ENCODE results near the gene VGLL3. TPM values are rescaled to one million over a fixed set of nuclear protein-coding genes. Genes with fewer than 3 reads are reported as not detected.

Gene VGLL3
- total RNA-seq, 3 donors from 2014 or later, result 1.5 to 30.5 (median 6.3) TPM

DNA sequence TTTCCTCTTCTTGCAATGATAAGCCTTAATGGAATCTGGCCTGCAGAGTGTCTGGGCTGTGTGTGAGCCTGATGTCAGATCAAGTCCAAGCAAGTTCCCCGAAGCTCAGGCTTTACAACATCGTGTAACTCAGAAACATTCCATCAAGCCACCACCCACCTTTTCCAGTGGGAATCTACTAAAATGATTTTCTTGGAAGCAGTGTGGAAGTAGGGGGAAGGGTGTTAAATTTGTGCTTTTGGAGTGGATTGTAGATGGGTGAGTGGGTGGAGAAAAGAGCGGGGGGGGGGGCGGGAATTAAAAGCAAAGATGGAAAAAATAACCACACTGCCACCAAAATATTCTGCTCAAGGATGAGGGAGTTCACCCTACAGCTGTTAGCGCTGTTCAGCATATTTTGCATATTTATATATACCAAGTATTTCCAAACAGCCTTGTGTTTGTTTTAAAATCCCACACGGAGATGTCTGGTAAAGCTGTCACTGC lies 53.6 kb downstream of the VGLL3 start:
- DNase-seq (no peak), ATAC-seq (peak; percentile 23)
- Histone ChIP-seq H3K9me3 (no peaks in the 10 kb centered on the region), H3K4me3 (no peak overlapping the region), H3K4me1 (ENCODE audit: low read depth) (no peaks in the 10 kb centered on the region), H3K36me3 (ENCODE audit: low read depth) (no peaks in the 10 kb centered on the region)
- intact Hi-C loops (cut with DNase I, micrococcal nuclease), result no loop called here
- TF ChIP-seq, protein P1, sequence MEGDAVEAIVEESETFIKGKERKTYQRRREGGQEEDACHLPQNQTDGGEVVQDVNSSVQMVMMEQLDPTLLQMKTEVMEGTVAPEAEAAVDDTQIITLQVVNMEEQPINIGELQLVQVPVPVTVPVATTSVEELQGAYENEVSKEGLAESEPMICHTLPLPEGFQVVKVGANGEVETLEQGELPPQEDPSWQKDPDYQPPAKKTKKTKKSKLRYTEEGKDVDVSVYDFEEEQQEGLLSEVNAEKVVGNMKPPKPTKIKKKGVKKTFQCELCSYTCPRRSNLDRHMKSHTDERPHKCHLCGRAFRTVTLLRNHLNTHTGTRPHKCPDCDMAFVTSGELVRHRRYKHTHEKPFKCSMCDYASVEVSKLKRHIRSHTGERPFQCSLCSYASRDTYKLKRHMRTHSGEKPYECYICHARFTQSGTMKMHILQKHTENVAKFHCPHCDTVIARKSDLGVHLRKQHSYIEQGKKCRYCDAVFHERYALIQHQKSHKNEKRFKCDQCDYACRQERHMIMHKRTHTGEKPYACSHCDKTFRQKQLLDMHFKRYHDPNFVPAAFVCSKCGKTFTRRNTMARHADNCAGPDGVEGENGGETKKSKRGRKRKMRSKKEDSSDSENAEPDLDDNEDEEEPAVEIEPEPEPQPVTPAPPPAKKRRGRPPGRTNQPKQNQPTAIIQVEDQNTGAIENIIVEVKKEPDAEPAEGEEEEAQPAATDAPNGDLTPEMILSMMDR (IDR thresholded peaks at IDR 0.05), result no peak

DNA sequence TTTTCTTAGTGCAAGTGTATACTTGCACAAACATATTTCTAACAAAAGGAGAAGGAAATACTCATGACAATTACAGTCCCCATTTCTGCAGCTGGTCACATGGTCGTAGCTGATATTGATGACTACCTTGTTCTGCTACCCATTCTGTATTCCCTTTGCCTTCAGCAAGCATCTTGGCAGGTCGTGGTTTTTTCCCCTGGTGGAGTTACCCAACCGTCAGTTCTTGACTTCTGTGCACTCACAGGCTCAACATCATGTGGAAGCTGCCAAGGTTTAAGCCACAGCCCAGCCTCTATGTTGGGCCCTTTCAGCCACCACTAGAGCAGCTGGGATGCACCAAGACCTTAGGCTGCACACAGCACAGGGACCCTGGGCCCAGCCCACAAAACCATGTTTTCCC lies 56.1 kb downstream of the VGLL3 start:
- TF ChIP-seq, protein P1 (IDR thresholded peaks at IDR 0.05), result no peak
- no peak for ATAC-seq
- Histone ChIP-seq H3K4me1 (ENCODE audit: low read depth) (no peaks in the 10 kb centered on the region), H3K4me3 (no peak overlapping the region), H3K9me3 (no peaks in the 10 kb centered on the region), H3K36me3 (ENCODE audit: low read depth) (no peaks in the 10 kb centered on the region)
- intact Hi-C loops (cut with DNase I, micrococcal nuclease), result no loop called here
- no peak for DNase-seq

DNA sequence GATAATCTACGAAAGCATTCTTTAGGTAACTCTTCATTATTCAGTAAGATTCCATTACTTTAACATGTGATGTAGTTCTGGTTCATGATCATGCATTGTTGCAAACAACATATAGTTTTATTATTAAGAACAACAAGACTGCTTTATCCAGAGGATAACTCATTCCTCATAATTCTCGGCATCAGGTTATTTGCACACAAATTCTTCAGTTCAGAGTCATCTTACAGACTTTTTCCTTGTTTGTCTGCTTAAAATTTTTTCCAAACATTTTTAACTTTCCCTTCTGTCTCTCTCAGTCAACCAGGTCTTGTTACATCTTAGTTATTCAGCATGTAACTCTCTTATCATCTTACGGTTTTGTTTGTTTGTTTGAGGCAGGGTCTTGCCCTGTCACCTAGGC lies 60.1 kb downstream of the VGLL3 start:
- no peaks in the 10 kb centered on the region for H3K4me1 ChIP-seq (ENCODE audit: low read depth)
- no peak overlapping the region for H3K4me3 ChIP-seq
- H3K9me3 ChIP-seq, result no peaks in the 10 kb centered on the region
- DNase-seq, result no peak
- TF ChIP-seq, protein P1 (IDR thresholded peaks at IDR 0.05), result no peak
- ATAC-seq, result no peak
- no peaks in the 10 kb centered on the region for H3K36me3 ChIP-seq (ENCODE audit: low read depth)
- intact Hi-C loops (cut with DNase I, micrococcal nuclease), result no loop called here

DNA sequence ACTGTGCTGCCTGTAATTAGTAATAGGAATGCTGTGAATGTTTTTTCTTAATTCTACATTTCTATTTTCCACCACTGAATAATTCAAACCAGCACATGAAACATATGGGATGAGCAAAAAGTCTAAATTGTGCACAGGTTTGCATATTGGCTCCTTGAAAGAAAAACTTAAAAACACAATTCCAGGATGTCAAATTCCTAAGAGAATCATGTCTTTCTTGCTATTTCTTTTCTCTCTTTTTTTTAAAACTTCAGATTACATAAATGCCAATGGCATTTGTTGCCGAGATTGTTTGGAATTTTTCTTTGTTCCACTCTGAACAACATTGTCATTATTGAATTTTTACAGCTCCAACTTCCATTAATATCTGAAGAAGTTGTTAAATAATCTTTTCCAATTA lies 60.8 kb downstream of the VGLL3 start:
- Histone ChIP-seq H3K4me1 (ENCODE audit: low read depth) (no peaks in the 10 kb centered on the region), H3K9me3 (no peaks in the 10 kb centered on the region), H3K4me3 (no peak overlapping the region), H3K36me3 (ENCODE audit: low read depth) (no peaks in the 10 kb centered on the region)
- intact Hi-C loops (cut with DNase I, micrococcal nuclease), result no loop called here
- TF ChIP-seq, protein P1 (IDR thresholded peaks at IDR 0.05), result no peak
- no peak for ATAC-seq
- DNase-seq, result no peak

DNA sequence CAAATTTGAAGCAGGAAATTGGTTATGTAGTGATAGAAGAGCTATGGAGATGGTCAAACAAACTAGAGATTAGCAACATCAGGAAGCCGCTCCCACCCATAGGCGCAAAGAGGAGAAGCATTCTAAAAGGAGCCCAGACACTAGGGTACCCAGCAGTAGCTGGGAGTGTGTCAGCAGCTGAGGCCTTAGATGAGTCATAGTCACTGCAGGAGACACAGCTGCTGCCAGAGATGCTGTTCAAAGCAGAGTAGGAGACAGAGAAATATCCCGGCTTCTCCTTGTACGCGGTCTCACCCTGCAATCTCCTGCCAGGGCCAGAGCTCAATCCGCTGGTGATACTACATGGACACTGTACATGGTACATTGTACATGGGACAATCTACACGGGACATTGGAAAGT lies 61.9 kb downstream of the VGLL3 start:
- Histone ChIP-seq H3K4me1 (ENCODE audit: low read depth) (no peaks in the 10 kb centered on the region), H3K9me3 (no peaks in the 10 kb centered on the region), H3K4me3 (no peak overlapping the region), H3K36me3 (ENCODE audit: low read depth) (no peaks in the 10 kb centered on the region)
- intact Hi-C loops (cut with DNase I, micrococcal nuclease), result no loop called here
- TF ChIP-seq, protein P1 (IDR thresholded peaks at IDR 0.05), result no peak
- no peak for DNase-seq
- no peak for ATAC-seq

DNA sequence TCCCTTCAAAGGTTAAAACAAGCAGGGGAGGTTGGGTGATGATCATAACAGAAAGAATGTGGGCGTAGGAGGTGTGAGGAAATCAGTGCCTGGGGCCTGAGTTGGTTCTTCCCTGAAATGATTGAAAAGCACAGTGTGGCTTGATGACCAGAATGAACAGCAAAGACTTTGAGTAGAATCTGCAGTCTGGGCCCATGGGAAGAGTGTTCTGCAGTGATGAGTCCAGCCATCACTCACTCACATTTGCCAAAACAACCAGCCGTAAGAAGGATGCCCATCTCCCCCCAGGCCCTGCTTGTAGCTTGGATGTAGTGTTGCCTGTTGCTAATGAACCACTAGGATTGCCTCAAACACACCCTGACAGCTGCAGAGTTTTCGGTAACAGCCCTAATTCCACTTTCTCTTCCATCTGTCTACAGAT lies 67.9 kb downstream of the VGLL3 start:
- no peaks in the 10 kb centered on the region for H3K36me3 ChIP-seq (ENCODE audit: low read depth)
- TF ChIP-seq, protein P1 (IDR thresholded peaks at IDR 0.05), result no peak
- DNase-seq, result no peak
- no peak overlapping the region for H3K4me3 ChIP-seq
- intact Hi-C loops (cut with DNase I, micrococcal nuclease), result no loop called here
- no peaks in the 10 kb centered on the region for H3K9me3 ChIP-seq
- H3K4me1 ChIP-seq (ENCODE audit: low read depth), result no peaks in the 10 kb centered on the region
- no peak for ATAC-seq
